ENCODE measurements around the gene BCL2L1. TPM values are rescaled to one million over a fixed set of nuclear protein-coding genes. Genes with fewer than 3 reads are reported as not detected.

Gene BCL2L1
- total RNA-seq, 1 donor from 2014 or later = 313 TPM

DNA sequence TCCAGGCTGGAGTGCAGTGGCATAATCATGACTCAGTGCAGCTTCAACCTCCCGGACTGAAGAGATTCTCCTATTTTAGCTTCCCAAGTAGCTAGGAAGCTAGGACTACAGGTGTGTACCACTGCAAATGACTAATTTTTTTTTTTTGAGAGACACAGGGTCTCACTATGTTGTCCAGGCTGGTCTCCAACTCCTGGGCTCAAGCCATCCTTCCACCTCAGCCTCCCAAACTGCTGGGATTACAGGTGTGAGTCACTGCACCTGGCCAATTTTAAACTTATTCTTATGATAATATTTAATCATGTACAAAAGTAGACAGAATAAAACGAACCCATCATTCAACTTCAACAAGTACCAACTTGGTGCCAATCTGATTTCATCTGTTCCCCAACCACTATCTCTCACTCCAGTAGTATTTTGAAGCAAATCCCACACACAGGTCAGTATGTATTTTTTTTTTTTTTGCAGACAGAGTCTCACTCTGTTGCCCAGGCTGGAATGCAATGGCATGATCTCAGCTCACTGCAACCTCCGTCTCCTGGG, 32.5 kb downstream of the BCL2L1 start:
- intact Hi-C loops (cut with micrococcal nuclease) = no loop called here
- no peaks in the 10 kb centered on the region for H3K27me3 Mint-ChIP-seq (ENCODE audit: low read depth)
- H3K4me1 Mint-ChIP-seq (ENCODE audit: low read depth) = peaks cover 58% of the 10 kb centered on the region
- H3K9me3 Mint-ChIP-seq = no peaks in the 10 kb centered on the region
- H3K27ac Mint-ChIP-seq = peak overlapping the region; percentile 64
- no peak for DNase-seq (ENCODE audit: low spot score)
- no peak overlapping the region for H3K4me3 Mint-ChIP-seq (ENCODE audit: low read depth)
- H3K36me3 Mint-ChIP-seq (ENCODE audit: low read depth) = peaks cover 90% of the 10 kb centered on the region

GRCh38 chr20:31689141-31689540, 33.5 kb downstream of the BCL2L1 start:
- Mint-ChIP-seq H3K27me3 (ENCODE audit: low read depth) (no peaks in the 10 kb centered on the region), H3K36me3 (ENCODE audit: low read depth) (peaks cover 89% of the 10 kb centered on the region), H3K27ac (peak overlapping the region; percentile 33), H3K9me3 (no peaks in the 10 kb centered on the region), H3K4me1 (ENCODE audit: low read depth) (peaks cover 57% of the 10 kb centered on the region), H3K4me3 (ENCODE audit: low read depth) (no peak overlapping the region)
- intact Hi-C loops (cut with micrococcal nuclease) = no loop called here
- DNase-seq (ENCODE audit: low spot score) = no peak

DNA sequence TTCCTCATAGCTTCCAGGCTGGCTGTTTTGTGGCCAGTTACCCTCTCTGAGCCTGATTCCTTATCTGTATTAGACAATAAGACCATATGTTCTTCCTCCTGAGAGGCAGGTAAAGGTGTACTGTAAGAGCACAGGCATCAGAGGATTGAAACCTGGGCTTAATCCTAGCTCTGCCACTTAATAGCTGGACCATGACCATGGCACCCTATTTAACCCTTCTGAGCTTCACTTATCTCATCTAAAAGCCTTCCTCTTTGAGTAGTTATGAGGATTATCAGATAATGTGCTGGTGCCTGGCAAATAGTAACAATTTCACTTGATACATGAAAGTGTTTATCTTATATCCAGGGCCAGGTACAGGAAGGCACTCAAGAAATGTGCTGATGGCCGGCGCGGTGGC, 34.9 kb downstream of the BCL2L1 start:
- Mint-ChIP-seq H3K27me3 (ENCODE audit: low read depth) (no peaks in the 10 kb centered on the region), H3K27ac (no peak overlapping the region), H3K9me3 (no peaks in the 10 kb centered on the region), H3K4me3 (ENCODE audit: low read depth) (no peak overlapping the region), H3K4me1 (ENCODE audit: low read depth) (peaks cover 65% of the 10 kb centered on the region), H3K36me3 (ENCODE audit: low read depth) (peaks cover 93% of the 10 kb centered on the region)
- intact Hi-C loops (cut with micrococcal nuclease) = no loop called here
- no peak for DNase-seq (ENCODE audit: low spot score)

GRCh38 chr20:31685853-31686643, 36.6 kb downstream of the BCL2L1 start:
- Mint-ChIP-seq H3K27ac (no peak overlapping the region), H3K27me3 (ENCODE audit: low read depth) (no peaks in the 10 kb centered on the region), H3K4me1 (ENCODE audit: low read depth) (peaks cover 66% of the 10 kb centered on the region), H3K4me3 (ENCODE audit: low read depth) (no peak overlapping the region), H3K9me3 (no peaks in the 10 kb centered on the region), H3K36me3 (ENCODE audit: low read depth) (peaks cover 87% of the 10 kb centered on the region)
- intact Hi-C loops (cut with micrococcal nuclease) = no loop called here
- no peak for DNase-seq (ENCODE audit: low spot score)

GRCh38 chr20:31684153-31685015, 38.3 kb downstream of the BCL2L1 start:
- no peak for DNase-seq (ENCODE audit: low spot score)
- Mint-ChIP-seq H3K27me3 (ENCODE audit: low read depth) (no peaks in the 10 kb centered on the region), H3K9me3 (no peaks in the 10 kb centered on the region), H3K36me3 (ENCODE audit: low read depth) (peaks cover 88% of the 10 kb centered on the region), H3K4me1 (ENCODE audit: low read depth) (peaks cover 76% of the 10 kb centered on the region), H3K4me3 (ENCODE audit: low read depth) (no peak overlapping the region), H3K27ac (peak overlapping the region; percentile 82)
- intact Hi-C loops (cut with micrococcal nuclease) = no loop called here

- Mint-ChIP-seq H3K9me3 (no peaks in the 10 kb centered on the region), H3K36me3 (ENCODE audit: low read depth) (peaks cover 88% of the 10 kb centered on the region), H3K27me3 (ENCODE audit: low read depth) (no peaks in the 10 kb centered on the region), H3K4me1 (ENCODE audit: low read depth) (peaks cover 85% of the 10 kb centered on the region), H3K27ac (peak overlapping the region; percentile 79), H3K4me3 (ENCODE audit: low read depth) (no peak overlapping the region)
- no peak for DNase-seq (ENCODE audit: low spot score)
- intact Hi-C loops (cut with micrococcal nuclease) = no loop called here
These were observed 39.7 kb downstream of the BCL2L1 start for GRCh38 chr20:31682927-31683326.

- Mint-ChIP-seq H3K27me3 (ENCODE audit: low read depth) (no peaks in the 10 kb centered on the region), H3K36me3 (ENCODE audit: low read depth) (peaks cover 88% of the 10 kb centered on the region), H3K4me3 (ENCODE audit: low read depth) (no peak overlapping the region), H3K27ac (peak overlapping the region; percentile 29), H3K9me3 (no peaks in the 10 kb centered on the region), H3K4me1 (ENCODE audit: low read depth) (peaks cover 87% of the 10 kb centered on the region)
- no peak for DNase-seq (ENCODE audit: low spot score)
- intact Hi-C loops (cut with micrococcal nuclease) = no loop called here
These were observed 40.3 kb downstream of the BCL2L1 start for GRCh38 chr20:31682352-31682751.

DNA sequence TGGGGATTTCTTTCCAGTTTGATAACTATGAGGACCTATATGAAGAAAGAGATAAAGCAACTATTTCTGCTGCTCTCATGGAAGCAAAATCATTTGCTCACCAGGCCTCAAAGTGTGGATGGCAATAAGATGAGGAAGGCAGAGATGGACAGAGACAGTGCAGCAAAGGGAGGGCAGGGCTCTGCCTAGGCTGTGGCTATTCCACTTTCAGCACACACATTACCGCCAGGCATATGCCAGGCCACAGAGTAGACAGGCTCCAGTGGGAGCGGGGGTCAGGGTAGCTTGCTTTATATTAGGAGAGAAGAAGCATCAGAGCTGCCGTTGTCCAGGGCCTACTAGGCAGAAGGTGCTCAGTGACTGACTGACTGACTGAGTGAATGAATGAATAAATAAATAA, 40.9 kb downstream of the BCL2L1 start:
- peak overlapping the region; percentile 83 for H3K27ac Mint-ChIP-seq
- H3K9me3 Mint-ChIP-seq = no peaks in the 10 kb centered on the region
- H3K4me3 Mint-ChIP-seq (ENCODE audit: low read depth) = no peak overlapping the region
- no peak for DNase-seq (ENCODE audit: low spot score)
- no peaks in the 10 kb centered on the region for H3K27me3 Mint-ChIP-seq (ENCODE audit: low read depth)
- H3K36me3 Mint-ChIP-seq (ENCODE audit: low read depth) = peaks cover 86% of the 10 kb centered on the region
- peaks cover 86% of the 10 kb centered on the region for H3K4me1 Mint-ChIP-seq (ENCODE audit: low read depth)
- intact Hi-C loops (cut with micrococcal nuclease) = no loop called here

DNA sequence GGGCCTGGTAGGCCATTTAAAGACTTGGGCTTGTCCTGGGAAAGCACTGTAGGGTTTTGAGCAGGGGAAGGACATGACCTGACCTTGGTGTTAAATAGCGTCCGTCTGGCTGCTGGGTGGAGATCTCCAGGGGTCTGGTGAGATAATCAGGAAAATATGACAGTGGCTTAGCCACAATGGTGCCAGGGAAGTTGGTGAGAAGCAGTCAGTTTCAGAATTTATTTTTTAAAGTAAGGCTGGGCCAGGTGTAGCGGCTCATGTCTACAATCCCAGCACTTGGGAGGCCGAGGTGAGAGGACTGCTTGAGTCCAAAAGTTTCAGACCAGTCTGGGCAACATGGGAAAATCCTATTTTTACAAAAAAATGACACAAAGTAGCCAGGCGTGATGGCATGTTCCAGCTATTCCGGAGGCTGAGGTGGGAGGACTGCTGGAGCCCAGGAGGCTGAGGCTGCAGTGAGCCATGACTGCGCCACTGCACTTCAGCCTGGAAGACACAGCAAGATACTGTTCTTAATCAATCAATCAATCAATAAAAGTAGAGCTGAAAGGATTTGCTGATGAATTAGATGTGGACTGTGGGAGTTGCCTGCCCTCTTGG, 41.4 kb downstream of the BCL2L1 start:
- Mint-ChIP-seq H3K4me1 (ENCODE audit: low read depth) (peaks cover 87% of the 10 kb centered on the region), H3K9me3 (no peaks in the 10 kb centered on the region), H3K27me3 (ENCODE audit: low read depth) (no peaks in the 10 kb centered on the region), H3K27ac (peak overlapping the region; percentile 83), H3K36me3 (ENCODE audit: low read depth) (peaks cover 86% of the 10 kb centered on the region), H3K4me3 (ENCODE audit: low read depth) (peak overlapping the region; percentile 2)
- intact Hi-C loops (cut with micrococcal nuclease) = no loop called here
- no peak for DNase-seq (ENCODE audit: low spot score)

DNA sequence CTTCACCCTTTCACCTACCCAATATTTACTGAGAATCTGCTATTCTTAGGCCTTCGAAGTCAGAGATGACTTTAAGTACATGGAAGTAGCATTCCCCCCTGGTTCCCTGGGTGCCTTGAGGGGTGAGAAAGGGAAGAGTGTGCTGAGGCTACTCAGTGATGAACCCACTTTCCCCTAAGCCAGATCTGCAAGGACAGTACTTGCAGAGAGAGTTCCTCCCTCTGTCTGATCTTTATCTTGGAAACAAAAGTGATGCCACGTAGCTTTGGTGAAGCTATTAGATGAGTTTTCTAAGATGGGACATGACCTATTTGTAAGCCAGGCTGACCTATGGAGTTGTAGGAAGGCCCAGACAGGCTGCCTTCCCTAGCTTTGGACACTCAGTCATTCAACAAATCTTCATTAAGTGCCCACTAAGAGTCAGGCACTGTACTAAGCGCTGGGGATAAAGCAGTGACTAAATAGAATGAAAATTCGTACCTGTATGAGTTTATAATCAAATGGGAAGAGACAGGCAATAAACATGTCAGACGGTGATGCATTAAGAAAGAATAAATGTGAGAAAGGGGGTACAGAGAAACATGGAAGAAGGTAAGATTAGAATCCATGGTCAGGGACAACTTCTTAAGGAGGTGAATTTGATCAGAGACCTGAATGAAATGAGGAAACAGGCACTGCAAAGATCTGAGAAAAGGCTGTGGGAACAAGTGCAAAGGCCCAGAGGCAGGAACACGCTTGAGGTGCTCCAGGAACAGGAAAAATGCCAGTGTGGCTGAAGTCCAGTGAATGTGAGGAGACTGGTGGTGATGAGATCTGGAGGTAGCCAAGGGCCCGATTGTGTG, 42.2 kb downstream of the BCL2L1 start:
- intact Hi-C loops (cut with micrococcal nuclease) = no loop called here
- Mint-ChIP-seq H3K4me3 (ENCODE audit: low read depth) (peak overlapping the region; percentile 57), H3K27ac (peak overlapping the region; percentile 83)

DNA sequence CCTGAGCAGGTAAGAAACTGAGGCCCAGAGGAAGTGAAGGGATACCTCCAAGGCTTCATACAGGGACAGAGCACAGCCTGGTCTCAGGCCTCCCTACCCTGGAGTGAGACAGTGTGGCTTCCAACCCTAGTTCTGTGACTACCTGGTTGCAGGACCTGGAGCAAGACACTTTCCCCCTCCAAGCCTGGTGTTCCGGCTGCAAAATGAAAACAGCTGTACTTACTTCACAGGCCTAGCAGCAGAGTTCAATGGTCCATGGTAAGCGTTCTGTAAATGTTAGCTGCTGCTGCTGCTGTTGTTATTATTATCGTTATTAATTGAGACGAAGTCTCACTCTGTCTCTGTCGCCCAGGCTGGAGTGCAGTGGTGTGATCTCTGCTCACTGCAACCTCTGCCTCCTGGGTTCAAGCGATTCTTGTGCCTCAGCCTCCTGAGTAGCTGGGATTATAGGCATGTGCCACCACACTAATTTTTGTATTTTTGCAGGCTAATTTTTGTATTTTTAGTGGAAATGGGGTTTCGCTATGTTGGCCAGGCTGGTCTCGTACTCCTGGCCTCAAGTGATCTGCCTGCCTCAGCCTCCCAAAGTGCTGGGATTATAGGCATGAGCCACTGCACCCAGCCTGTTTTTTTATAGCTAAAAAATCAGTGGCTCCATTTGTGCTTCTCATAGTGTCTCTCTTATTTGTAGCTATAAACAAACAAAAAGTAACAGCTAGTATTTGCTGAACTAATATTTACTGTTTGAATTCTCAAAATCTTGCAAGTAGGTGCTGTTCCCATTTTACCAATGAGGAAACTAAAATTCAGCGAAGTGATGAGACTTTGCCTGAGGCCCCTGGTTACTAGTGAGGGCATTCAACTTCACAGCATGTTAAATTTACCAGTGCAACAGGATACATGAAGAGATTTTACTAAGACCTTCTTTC, 43.0 kb downstream of the BCL2L1 start:
- intact Hi-C loops (cut with micrococcal nuclease) = no loop called here
- H3K4me3 Mint-ChIP-seq (ENCODE audit: low read depth) = peak overlapping the region; percentile 48
- H3K4me1 Mint-ChIP-seq (ENCODE audit: low read depth) = peaks cover 87% of the 10 kb centered on the region
- peaks cover 85% of the 10 kb centered on the region for H3K36me3 Mint-ChIP-seq (ENCODE audit: low read depth)
- peak overlapping the region; percentile 83 for H3K27ac Mint-ChIP-seq
- no peaks in the 10 kb centered on the region for H3K27me3 Mint-ChIP-seq (ENCODE audit: low read depth)
- DNase-seq (ENCODE audit: low spot score) = no peak
- no peaks in the 10 kb centered on the region for H3K9me3 Mint-ChIP-seq

More for the DNA sequence above, 42.2 kb downstream of the BCL2L1 start:
- H3K36me3 Mint-ChIP-seq (ENCODE audit: low read depth) = peaks cover 86% of the 10 kb centered on the region
- H3K4me1 Mint-ChIP-seq (ENCODE audit: low read depth) = peaks cover 86% of the 10 kb centered on the region
- no peaks in the 10 kb centered on the region for H3K27me3 Mint-ChIP-seq (ENCODE audit: low read depth)
- no peaks in the 10 kb centered on the region for H3K9me3 Mint-ChIP-seq
- no peak for DNase-seq (ENCODE audit: low spot score)
